Measurements from ENCODE around the gene CXXC5. TPM values are rescaled to one million over a fixed set of nuclear protein-coding genes. Genes with fewer than 3 reads are reported as not detected.
A peak's percentile ranks its signal among the peaks of the same experiment; 100 is the strongest.

Gene CXXC5
- total RNA-seq, 1 donor from 2014 or later, result 151 TPM

GRCh38 chr5:139705655-139706587 lies 57.8 kb downstream of the CXXC5 start:
- no peaks in the 10 kb centered on the region for H3K36me3 ChIP-seq (ENCODE audit: insufficient read depth, low read length)
- H3K79me2 ChIP-seq (ENCODE audit: insufficient read depth, low read length), result no peaks in the 10 kb centered on the region
- peaks cover 26% of the 10 kb centered on the region for H3K4me1 ChIP-seq (ENCODE audit: insufficient read depth, low read length)
- Mint-ChIP-seq H3K4me3 (ENCODE audit: unreplicated experiment) (peak overlapping the region; percentile 51), H3K27me3 (ENCODE audit: low read depth, unreplicated experiment) (no peaks in the 10 kb centered on the region), H3K27ac (ENCODE audit: unreplicated experiment) (peak overlapping the region; percentile 53), H3K36me3 (ENCODE audit: low read depth, unreplicated experiment) (no peaks in the 10 kb centered on the region), H3K4me1 (ENCODE audit: low read depth, unreplicated experiment) (peaks cover 36% of the 10 kb centered on the region), H3K9me3 (ENCODE audit: unreplicated experiment) (peaks cover 4% of the 10 kb centered on the region)
- H3K4me3 ChIP-seq (ENCODE audit: insufficient read depth, low read depth, low read length), result no peak overlapping the region
- no peak for DNase-seq (ENCODE audit: low read depth)
- no peak for FAIRE-seq
- no peak overlapping the region for H3K9ac ChIP-seq (ENCODE audit: low read length)
- no peak for TF ChIP-seq CTCF (IDR thresholded peaks at IDR 0.05; ENCODE audit: insufficient read depth, low read depth, low read length)
- no peak for TF ChIP-seq EZH2 (IDR thresholded peaks at IDR 0.05; ENCODE audit: insufficient read depth, low read length)
- no peak overlapping the region for H2AFZ ChIP-seq (ENCODE audit: low read depth, low read length)
- H3K9me3 ChIP-seq (ENCODE audit: insufficient read depth, low read depth, low read length), result no peaks in the 10 kb centered on the region
- no peak overlapping the region for H3K27ac ChIP-seq (ENCODE audit: low read depth, low read length)
- H3K4me2 ChIP-seq (ENCODE audit: low read length), result no peak overlapping the region
- no peaks in the 10 kb centered on the region for H3K27me3 ChIP-seq (ENCODE audit: insufficient read depth, low read length)
- no peaks in the 10 kb centered on the region for H4K20me1 ChIP-seq (ENCODE audit: insufficient read depth, low read length)

DNA sequence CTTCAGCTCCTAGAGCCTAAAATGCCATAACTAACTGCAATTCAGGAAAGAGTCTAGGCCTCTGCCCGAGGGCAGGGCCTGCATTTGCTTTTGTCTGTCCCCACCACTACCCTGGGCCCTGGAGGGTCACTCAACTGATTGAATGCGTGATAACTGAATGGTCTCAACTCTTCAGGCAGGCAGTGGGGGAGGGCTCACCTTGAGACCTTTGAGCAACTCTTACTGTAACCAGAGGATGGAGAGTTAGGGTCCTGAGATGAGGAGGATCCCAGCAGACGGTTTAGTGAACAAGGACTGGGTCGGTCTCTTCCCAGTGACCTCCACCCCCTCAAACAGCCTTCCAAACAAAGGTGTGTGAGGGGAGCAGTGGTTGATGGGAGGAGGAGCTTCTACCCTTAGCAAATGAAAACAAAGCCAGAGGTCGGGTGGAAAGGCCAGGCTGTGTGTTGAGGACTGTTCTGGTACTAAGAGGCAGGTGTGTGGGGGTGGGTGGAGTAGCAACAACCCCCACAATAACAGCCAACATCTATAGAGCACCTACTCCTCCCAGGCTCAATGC lies 59.4 kb downstream of the CXXC5 start:
- H3K79me2 ChIP-seq (ENCODE audit: insufficient read depth, low read length), result no peaks in the 10 kb centered on the region
- DNase-seq (ENCODE audit: low read depth), result no peak
- no peak for FAIRE-seq
- H2AFZ ChIP-seq (ENCODE audit: low read depth, low read length), result no peak overlapping the region
- H3K4me2 ChIP-seq (ENCODE audit: low read length), result no peak overlapping the region
- Mint-ChIP-seq H3K4me1 (ENCODE audit: low read depth, unreplicated experiment) (peaks cover 31% of the 10 kb centered on the region), H3K4me3 (ENCODE audit: unreplicated experiment) (peak overlapping the region; percentile 68), H3K36me3 (ENCODE audit: low read depth, unreplicated experiment) (peaks cover under 1% of the 10 kb centered on the region), H3K27me3 (ENCODE audit: low read depth, unreplicated experiment) (no peaks in the 10 kb centered on the region), H3K27ac (ENCODE audit: unreplicated experiment) (peak overlapping the region; percentile 95), H3K9me3 (ENCODE audit: unreplicated experiment) (peaks cover 4% of the 10 kb centered on the region)
- H3K36me3 ChIP-seq (ENCODE audit: insufficient read depth, low read length), result no peaks in the 10 kb centered on the region
- H3K9ac ChIP-seq (ENCODE audit: low read length), result no peak overlapping the region
- H3K4me1 ChIP-seq (ENCODE audit: insufficient read depth, low read length), result peaks cover 27% of the 10 kb centered on the region
- TF ChIP-seq CTCF (IDR thresholded peaks at IDR 0.05; ENCODE audit: insufficient read depth, low read depth, low read length) (no peak), EZH2 (IDR thresholded peaks at IDR 0.05; ENCODE audit: insufficient read depth, low read length) (no peak)
- H3K4me3 ChIP-seq (ENCODE audit: insufficient read depth, low read depth, low read length), result no peak overlapping the region
- no peaks in the 10 kb centered on the region for H3K27me3 ChIP-seq (ENCODE audit: insufficient read depth, low read length)
- no peak overlapping the region for H3K27ac ChIP-seq (ENCODE audit: low read depth, low read length)
- no peaks in the 10 kb centered on the region for H4K20me1 ChIP-seq (ENCODE audit: insufficient read depth, low read length)
- H3K9me3 ChIP-seq (ENCODE audit: insufficient read depth, low read depth, low read length), result no peaks in the 10 kb centered on the region
